ENCODE measurements around the gene TBX15.
"Not testable (repeated sequence)": the region's sequence is repeated elsewhere in the genome, so short reads cannot be mapped to it uniquely, and the experiment has no call there.

- not testable (repeated sequence) for TF ChIP-seq CTCF (IDR thresholded peaks at IDR 0.05); POLR2A (IDR thresholded peaks at IDR 0.05); EP300 (IDR thresholded peaks at IDR 0.05; ENCODE audit: low read depth)
Measured at GRCh38 chr1:118957579-118957978, 30.6 kb downstream of the TBX15 start.
